HG02970 (cell line): Measurements from ENCODE around the gene TEX14.
"Not testable (repeated sequence)": the region's sequence is repeated elsewhere in the genome, so short reads cannot be mapped to it uniquely, and the experiment has no call there.

Experiments used
- ATAC-seq: cut with Tn5 transposase; IDR thresholded peaks from one replicate; pipeline ENCODE4 v1.9.1; 2021; ENCODE audit warnings: mild to moderate bottlenecking, moderate library complexity, moderate number of reproducible peaks; ENCODE audit not compliant: unreplicated experiment, low FRiP score

Gene TEX14

DNA sequence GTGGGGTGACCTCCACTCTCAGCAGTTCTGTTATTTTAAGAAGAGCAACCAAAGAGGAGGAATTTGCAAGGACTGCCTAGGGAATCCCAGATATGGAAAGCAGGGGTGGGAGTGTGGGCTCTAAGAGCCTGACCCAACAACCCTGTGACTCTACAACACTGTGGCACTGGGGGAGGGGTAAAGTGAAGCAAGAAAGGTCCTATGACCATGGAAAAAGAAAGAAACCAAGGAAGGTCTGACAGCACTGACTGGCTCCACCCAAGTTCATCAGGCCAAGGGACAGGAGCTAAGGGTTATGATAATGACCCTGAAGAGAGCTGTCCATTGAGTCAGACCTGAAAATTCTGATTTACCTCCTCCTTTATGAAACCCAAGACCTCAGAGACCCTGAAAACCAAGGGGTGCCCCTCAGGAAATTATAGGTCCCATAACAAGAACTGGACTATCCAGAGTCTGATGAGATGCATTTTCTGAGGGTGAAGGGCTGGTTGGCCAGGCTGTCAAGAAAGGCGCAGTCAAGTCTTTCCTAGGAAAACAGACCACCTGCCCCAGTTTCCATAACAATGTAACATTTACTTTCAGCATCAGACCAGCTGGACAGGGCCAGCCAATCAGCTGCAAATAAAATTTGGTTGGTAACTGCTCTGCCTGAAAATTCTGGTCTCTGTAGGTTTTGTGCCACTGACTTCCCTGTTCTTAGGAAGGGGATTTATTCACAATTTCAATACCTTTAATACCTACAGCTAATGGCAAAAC, 123.6 kb downstream of the TEX14 start:
- no peak for ATAC-seq

DNA sequence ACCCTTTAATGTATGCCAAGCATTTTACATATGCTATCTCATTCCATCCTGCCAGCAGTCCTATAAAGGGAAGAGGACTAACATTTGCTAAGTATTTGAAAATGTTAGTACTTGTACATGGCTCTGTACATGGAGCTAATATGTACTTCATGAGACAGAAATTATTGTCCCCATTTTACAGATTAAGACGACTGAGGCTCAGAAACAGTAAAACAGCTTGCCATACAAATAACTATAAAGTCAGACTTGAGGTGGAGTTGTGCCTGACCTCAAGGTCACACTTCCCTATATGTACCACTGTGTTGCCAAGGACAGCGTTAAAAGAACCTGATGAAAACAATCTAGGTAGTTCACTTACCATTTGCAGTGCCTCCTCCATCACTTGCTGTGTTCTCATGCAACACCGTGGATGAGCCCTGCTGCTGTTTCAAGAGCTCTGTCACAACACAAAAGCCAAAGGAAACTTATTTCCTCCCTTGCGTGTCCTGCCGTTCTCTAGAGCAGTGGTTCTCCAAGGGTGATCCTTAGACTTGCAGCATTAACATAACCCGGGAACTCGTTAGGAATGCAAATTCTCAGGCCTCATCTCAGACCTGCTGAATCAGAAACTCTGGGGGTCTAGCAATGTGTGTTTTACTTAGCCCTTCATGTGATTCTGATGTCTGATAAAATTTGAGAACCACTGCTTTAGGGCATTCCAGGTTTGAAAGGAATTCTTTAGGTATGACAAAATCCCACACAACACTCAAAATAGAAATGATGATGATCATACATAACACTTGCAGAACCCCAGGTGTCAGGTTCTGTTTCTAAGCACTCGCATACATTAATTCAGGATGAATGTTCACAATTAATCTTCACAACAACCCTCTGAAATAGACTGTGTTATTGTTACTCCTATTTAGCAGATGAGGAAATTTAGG, 126.2 kb downstream of the TEX14 start:
- no peak for ATAC-seq

DNA sequence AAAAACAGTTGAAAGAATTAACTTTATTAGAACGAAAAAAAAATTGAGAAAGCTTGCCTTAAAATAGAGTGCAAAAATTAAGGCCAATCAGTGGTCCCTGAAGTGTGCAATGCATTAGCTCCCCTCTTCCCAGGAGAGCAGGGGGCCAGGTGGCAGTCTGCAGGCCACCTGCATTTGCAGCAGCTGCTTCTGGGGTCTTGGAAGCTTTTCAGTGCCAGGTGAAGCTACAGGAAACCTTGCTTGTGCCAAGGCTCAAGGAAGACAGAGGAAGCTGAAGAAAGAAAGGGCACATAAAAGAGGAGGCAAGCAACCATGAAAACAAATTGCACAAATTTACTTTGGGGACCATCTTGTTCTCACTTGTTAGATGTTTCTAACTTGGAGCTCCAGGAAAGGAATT, 126.9 kb downstream of the TEX14 start:
- ATAC-seq, result no peak

DNA sequence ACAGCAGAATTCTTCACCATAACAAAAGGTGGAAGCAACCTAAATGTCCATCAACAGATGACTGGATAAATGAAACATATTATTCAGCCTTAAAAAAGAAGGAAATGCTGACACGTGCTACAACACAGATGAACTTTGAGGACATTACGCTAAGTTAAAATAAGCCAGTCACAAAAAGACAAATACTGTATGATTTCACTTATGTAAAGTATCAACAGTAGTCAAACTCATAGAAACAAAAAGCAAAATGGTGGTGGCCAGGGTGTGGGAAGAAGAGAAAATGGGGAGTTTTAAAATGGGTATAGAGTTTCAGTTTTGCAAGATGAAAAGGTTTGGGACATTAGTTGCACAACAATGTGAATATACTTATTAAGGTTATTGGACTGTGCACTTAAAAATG, 127.6 kb downstream of the TEX14 start:
- no peak for ATAC-seq

DNA sequence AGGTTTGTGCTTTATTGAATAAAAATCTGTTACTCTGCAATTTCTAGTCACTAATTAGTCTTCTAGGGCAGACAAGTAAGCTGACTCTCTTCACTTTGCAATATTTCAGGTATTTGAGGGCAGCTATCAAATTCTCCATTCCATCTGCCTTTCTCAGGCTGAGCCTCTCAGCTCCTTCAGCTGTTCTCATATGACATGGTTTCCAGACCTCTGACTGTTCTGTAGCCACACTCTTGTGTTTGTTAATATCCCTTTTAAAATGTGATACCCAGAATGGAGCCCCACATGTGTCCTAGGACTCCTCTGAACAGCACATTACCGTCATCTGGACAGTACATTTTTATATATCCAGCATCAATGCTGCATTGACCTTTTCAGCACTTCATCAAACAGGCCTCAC, 131.3 kb downstream of the TEX14 start:
- ATAC-seq, result no peak

DNA sequence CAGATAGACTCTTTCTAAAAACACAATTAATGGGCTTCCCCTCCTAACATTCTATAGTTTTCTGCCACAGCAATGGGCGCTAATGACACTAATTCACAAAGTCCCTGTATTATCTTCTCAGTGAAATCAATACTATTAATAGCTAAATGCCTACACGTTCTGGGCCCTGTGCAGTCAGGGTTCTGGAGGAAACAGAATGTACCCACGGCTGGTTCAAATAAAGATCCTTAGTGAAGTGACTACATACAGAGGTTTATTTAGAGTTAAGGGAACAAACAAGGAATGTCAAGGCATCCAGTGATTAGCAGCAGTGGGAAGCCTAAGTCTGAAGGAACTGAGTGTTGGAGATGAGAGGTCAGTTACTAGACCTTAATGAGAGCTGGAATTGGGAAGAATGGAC, 133.9 kb downstream of the TEX14 start:
- no peak for ATAC-seq

DNA sequence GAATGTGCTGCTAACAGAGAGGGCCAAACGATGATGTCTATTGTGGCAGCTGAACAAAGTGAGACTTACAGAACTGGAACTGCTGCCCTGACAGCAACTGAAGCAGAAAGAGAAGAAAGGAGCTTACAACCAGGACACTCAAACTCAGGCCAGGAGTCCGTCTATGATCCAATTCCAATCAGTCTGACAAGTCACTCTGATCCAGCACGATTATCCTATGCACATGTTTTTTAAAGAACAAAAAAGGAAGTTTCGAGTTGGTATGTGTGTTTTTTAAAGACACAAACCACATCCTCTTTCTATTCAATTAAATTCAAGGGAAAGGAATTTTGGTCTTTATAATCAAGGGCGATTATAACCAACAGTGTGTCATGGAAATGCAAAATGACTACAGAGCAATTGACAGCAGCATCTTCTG, 135.0 kb downstream of the TEX14 start:
- ATAC-seq, result no peak

DNA sequence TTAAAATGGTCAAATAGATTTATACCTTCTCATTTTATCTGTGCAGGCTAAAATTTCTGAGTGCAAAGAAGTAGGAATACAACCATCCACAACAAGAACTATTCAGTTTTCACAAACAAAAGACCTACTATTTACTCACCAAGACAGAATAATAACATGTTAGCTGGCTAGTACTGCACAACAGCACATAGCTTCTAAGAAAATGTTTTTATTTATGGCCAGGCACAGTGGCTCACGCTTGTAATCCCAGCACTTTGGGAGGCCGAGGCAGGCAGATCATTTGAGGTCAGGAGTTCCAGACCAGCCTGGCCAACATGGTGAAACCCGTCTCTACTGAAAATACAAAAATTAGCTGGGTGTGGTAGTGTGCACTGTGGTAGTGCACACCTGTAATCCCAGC, 136.7 kb downstream of the TEX14 start:
- not testable (repeated sequence) for ATAC-seq

DNA sequence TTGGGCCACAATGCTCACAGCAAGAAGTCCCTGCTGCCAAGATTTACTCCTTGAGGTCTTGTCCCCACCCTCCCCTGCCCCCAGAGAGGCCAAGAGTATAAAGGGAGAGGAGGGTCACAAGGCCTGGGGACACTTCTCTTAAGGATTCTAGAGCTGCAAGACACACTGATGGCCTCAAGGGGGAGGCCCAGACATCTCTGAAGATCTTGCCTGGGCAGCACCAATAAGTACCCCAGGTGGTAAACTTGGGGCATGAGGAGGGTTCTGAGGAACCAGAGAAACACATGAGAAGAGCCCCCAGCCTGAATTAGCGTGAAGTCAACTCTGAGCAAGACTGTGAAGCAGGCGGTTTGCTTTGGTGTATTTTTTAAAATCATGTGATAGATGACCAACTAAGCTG, 150.6 kb downstream of the TEX14 start:
- no peak for ATAC-seq

DNA sequence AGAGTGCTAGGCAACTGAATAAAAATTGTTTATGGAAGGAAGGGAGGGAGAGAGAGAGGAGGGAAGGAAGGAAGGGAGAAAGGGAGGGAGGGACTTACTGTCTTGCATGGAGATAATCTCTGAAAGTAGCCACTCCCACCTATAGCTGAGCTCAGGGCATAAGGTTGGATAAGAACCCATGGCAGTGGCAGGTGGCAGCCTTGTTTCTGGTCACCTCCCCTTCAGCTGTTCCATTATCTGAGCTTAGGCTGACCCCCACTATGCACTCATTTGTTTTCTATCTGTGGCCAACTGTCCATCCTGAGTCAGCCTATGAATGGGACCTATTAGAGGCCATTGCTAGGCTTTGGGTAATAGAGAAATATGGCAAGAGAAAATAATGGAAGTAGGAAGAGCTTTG, 152.1 kb downstream of the TEX14 start:
- no peak for ATAC-seq

DNA sequence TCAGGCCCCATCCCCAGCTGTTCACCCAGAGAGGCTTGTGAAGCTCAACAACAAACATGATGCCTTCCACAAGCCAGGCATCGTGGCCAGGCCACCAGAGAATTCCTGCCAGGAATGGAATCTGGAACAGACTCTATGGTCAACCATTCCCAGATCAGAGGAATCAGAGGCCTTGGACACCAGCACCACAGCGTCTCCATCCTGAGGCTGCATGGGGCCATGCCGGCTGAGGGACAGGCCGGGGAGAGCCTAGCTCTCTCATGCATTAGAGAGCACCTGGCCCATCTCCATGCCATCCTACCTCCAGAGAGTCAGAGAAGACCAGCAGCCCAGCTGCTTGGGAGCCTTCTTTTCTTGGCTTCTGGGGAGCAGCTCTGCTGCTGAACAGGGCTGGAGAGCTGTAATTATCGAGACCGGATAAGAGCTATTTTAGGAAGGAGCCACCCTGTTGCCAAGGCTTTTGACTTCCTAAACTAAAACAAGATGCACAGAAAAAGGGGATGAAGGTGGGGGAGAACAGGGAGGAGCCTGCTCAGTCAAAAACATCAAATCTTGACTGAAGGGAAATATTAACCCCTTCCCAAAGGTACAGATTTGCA, 152.9 kb downstream of the TEX14 start:
- no peak for ATAC-seq

DNA sequence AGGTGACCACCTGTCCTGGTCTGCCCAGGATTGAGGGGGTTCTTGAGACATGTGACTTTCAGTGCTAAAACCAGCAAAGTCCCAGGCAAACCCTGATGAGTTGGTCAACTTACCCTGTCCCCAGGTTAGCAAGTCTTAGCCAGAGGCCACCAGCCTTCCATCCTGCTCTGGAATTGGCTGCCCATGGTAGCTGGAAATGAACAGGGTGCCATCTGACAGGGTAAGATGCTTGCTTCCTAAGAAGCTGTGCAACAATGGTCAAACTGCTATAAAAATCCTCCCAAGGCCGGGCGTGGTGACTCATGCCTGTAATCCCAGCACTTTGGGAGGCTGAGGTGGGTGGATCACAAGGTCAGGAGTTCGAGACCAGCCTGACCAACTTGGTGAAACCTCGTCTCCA, 154.6 kb downstream of the TEX14 start:
- ATAC-seq, result no peak

DNA sequence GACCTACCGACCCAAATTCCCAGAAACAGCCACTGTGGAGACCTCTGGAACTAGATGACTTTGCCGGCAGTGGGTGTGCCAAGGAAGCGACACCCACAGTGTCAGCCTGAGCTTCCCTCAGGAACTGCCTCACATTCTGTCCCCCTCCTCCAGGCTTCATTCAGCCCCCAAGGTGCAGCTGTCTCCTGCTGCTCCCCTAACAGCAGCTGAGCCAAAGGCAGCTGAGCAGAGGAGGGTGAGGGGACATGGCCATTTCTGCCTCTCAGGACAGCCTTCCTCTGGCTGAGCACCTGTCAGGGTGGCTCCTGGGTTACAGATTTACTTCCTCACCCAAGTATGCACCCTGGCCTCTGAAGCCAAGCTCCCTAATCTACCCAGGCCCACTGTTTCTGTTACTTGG, 155.3 kb downstream of the TEX14 start:
- ATAC-seq, result no peak

DNA sequence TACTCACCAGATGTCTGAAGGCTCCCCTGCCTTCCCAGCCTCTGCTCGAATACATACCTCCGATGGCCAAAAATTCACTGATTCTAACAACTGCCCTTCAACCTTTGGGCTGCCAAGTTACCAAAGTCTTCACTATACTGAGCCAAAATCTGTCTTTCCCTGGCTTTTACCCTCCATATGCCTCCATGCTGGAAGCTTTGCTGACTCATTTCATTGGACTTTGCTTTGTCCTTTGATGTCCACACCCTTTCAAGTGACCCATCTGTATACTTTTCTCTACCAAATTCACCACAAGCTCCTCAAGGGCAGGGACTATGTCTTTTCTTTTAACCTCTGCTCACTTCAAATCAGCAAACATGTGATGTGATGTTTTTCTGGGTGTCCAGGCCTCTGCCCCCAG, 156.4 kb downstream of the TEX14 start:
- ATAC-seq, result no peak

DNA sequence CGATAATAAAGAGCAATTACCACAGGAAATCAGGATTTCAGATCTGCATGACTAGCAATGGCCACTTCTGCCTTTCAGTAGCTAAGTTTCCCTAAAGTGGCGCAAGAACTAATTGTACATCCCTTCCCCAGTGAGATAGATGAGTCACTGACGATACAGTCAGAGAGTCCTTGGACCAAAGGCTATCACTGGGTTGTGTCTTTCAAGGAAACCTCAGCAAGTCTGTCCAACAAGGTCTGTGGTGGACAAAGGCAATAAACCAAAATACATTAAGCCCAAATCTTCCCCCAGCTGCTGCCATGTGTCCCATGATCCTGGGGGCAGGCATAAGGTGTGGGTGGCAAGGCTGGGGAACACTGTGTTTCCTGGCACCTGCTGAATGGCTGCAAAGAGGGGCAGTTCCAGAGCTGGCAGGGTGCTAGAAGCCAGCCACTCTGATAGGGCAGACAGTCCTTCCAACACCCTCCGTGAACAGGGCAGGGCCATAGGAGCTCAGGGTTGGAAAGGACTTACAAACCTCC, 156.9 kb downstream of the TEX14 start:
- no peak for ATAC-seq

DNA sequence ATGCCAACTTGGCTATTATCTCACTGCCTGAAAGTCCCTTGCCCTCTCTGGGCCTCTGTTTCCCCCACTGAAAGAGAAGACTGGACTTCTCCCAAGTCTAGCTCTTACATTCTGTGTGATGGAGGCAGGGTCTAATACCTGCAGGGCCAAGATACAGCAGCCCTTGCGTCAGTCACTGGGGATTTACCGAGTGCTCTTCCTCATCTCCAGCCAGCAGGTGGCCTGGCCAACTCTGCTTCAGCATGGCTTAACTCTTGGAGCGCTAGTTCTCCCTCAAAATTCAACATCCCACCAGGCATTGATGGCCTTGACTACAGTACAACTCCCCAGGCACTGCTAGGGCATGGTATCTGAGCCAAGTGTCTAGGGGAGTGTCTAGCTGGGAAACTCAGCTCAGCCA, 157.5 kb downstream of the TEX14 start:
- ATAC-seq, result no peak

DNA sequence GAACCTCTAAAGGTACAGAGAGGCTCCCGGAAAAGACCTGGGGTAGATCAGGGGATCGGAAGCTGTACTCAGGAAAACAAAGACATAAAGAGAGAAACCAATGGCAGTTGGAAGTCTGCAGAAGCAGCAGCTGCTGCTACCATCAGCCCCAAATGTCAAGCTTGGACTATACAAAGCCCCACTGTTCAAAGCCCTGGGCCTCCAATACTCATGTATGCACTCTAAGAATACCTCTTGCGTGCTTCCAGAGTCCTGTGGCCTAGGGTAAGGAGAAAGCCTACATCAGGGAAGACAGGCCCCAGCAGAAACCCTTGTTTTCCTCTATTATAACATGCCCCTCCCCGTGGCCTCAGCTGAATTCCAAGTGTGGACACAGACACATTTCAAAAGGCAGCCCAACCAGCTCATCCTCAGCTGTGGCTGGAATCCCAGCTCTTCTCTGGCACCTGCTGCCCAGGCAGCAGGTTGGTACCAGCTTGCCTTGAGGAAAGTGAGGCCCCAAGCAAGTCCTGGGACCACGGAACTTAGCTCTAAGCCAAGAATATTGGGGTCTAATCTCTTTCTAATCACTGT, 158.1 kb downstream of the TEX14 start:
- ATAC-seq, result no peak

DNA sequence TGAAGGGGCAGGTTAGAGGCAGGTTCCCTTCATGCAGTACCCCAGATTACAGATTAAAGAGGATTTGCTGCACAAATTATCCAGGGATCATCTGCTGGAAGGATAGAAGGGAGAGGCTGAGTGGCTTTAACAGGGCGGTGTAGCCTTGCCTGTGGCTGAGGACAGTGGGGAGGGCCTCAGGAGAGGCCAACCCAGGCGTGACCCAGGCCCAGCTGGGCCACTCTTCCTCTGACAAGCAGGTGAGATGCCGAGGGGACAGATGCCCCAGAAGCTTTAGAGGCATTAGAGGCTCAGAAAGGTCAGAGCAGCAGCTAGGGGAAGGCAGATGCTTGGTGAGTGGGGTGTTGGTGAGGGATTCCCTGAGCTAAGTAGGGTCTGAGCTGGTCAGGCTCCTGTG, 159.3 kb downstream of the TEX14 start:
- no peak for ATAC-seq

DNA sequence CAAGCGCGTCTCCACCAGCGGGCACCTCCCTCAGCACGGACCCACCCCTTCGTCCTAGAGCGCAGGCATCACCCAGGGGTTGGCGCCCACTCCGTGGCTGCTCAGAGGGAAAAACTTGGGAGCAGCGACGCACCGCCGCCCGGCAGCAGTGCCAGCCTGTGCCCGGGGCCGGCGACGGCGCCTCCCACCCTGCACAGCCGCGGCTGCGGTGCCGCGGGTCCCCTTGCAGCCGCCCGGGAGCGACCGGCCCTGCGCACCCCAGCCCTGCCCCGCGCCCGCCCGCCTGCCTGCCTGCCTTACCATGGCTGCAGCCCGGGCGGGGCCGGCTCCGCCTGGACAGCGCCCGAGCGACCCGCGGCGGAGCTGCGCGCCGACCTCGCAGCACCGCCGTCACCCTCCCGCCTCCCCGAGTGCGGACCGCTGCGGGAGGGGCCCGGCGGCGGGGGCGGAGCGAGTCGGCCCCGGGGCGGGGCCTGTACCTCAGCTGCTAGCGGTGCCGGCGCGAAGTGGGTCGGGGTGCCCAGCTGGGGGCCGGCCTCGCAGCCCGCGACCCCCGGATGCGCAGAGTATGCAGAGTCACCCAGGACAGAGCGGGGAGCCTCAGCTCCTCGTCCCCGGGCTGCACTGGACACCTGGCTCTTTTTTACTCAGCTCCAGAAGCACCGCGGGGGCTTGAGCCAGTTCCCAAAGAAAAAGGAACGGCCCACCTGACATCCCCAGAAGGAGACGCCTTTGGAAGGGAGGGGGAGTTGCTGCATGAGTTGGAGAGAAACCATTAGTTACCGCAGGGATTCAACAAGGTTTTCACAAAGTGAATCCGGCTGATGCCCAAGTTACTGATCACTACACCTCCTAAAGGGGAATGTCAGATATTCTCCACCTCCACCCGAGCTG, 159.9 kb downstream of the TEX14 start:
- peak; percentile 62 for ATAC-seq

DNA sequence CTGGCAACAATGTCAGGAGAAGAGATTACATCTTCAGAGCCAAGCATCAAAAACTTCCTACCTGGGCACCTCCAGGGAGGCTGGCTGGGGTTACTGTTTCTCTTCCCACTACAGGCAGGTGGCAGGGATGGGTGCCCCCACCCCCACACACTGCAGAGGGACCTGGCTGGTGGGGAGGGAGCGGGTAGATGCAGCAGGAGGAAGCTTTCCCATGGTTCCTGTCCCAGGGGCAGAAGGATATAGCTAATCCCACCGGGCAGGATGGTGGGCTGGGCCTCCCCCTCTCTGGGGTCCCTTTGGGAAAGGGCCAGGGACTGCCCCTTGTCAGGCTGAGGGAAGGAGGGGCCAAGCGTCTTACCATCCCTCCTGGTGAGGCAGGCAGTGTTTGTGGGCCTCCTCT, 160.7 kb downstream of the TEX14 start:
- ATAC-seq, result no peak
